MCF 10A (cell line): ENCODE results near the gene CLDN5. TPM values are rescaled to one million over a fixed set of nuclear protein-coding genes. Genes with fewer than 3 reads are reported as not detected.
"Not testable (repeated sequence)": the region's sequence is repeated elsewhere in the genome, so short reads cannot be mapped to it uniquely, and the experiment has no call there.

Experiments
- BruUV-seq: library from RNA; stranded (reverse); fragments of 400-500 nt; replicated peaks from 2 replicates; lab custom pipeline; 2021; lab: Mats Ljungman, UMichigan
- CTCF ChIA-PET: fragments of 300-600 bp; sonication (Branson Sonifier 250); formaldehyde crosslinking; extraction: SDS; loops from one replicate; lab custom pipeline; 2021; ENCODE audit warnings: antibody characterized with exemption, inconsistent platforms; lab: Yijun Ruan, JAX
- POLR2A ChIA-PET: fragments of 300-600, 350-650 bp; sonication (Branson Sonifier 250); formaldehyde crosslinking; extraction: SDS; loops from one replicate; lab custom pipeline; 2020; ENCODE audit warnings: antibody characterized with exemption, inconsistent platforms; lab: Yijun Ruan, JAX
- DNase-seq: peaks from one replicate; pipeline ENCODE4 v3.0.0-alpha.2; 2018; ENCODE audit not compliant: unreplicated experiment
- H3K27ac Mint-ChIP-seq: one replicate; pipeline ENCODE4 v1.8.0; 2022; ENCODE audit warnings: mild to moderate bottlenecking, low read depth, mixed read lengths; ENCODE audit not compliant: unreplicated experiment
- H3K27me3 Mint-ChIP-seq: one replicate; pipeline ENCODE4 v1.8.0; 2022; ENCODE audit warnings: mixed read lengths; ENCODE audit not compliant: insufficient read depth, unreplicated experiment
- H3K36me3 Mint-ChIP-seq: one replicate; pipeline ENCODE4 v1.8.0; 2022; ENCODE audit warnings: mild to moderate bottlenecking, moderate library complexity, mixed read lengths; ENCODE audit not compliant: insufficient read depth, unreplicated experiment
- H3K4me1 Mint-ChIP-seq: one replicate; pipeline ENCODE4 v1.8.0; 2022; ENCODE audit warnings: mixed read lengths; ENCODE audit not compliant: insufficient read depth, unreplicated experiment
- H3K4me3 Mint-ChIP-seq: one replicate; pipeline ENCODE4 v1.8.0; 2022; ENCODE audit warnings: mild to moderate bottlenecking, moderate library complexity, mixed read lengths; ENCODE audit not compliant: unreplicated experiment
- H3K9me3 Mint-ChIP-seq: one replicate; pipeline ENCODE4 v1.8.0; 2022; ENCODE audit warnings: mixed read lengths; ENCODE audit not compliant: unreplicated experiment
- CTCF ChIP-seq: fragments of 200-600 bp; IDR thresholded peaks from one replicate; pipeline ENCODE4 v1.8.0; 2022; ENCODE audit warnings: antibody characterized with exemption, mild to moderate bottlenecking; ENCODE audit not compliant: unreplicated experiment
- intact Hi-C: fragments of 100-400 bp; cut with micrococcal nuclease; formaldehyde crosslinking; loops from 2 replicates; pipeline ENCODE4 v1.14.1; 2022
- total RNA-seq: library from RNA; stranded (reverse); gene quantifications from 2 replicates; pipeline ENCODE4 v1.2.3, GENCODE V29; 2022

Gene CLDN5
- total RNA-seq, 1 experiment from 2014 or later = not detected

GRCh38 chr22:19548964-19549363 is 24.8 kb upstream of the CLDN5 start:
- ChIA-PET CTCF (no interaction called here), POLR2A (no interaction called here)
- H3K27me3 Mint-ChIP-seq = peaks cover 3% of the 10 kb centered on the region
- H3K27ac Mint-ChIP-seq = no peak overlapping the region
- intact Hi-C loops = no loop called here
- DNase-seq = no peak
- TF ChIP-seq CTCF = no peak
- no TSS peak for BruUV-seq
- no peaks in the 10 kb centered on the region for H3K36me3 Mint-ChIP-seq
- no peak overlapping the region for H3K4me3 Mint-ChIP-seq
- H3K4me1 Mint-ChIP-seq = no peaks in the 10 kb centered on the region
- H3K9me3 Mint-ChIP-seq = no peaks in the 10 kb centered on the region

- intact Hi-C loops, H3K4me3 Mint-ChIP-seq, H3K27ac Mint-ChIP-seq, H3K27me3 Mint-ChIP-seq, POLR2A ChIA-PET, BruUV-seq, H3K9me3 Mint-ChIP-seq, H3K36me3 Mint-ChIP-seq, DNase-seq, H3K4me1 Mint-ChIP-seq, CTCF ChIA-PET: not testable (repeated sequence)
Observed at GRCh38 chr22:19548427-19548826, 24.2 kb upstream of the CLDN5 start.

GRCh38 chr22:19547620-19548019 is 23.4 kb upstream of the CLDN5 start:
- peaks cover 10% of the 10 kb centered on the region for H3K27me3 Mint-ChIP-seq
- no peaks in the 10 kb centered on the region for H3K9me3 Mint-ChIP-seq
- DNase-seq = no peak
- BruUV-seq = no TSS peak
- H3K4me3 Mint-ChIP-seq = no peak overlapping the region
- POLR2A ChIA-PET = no interaction called here
- no peaks in the 10 kb centered on the region for H3K4me1 Mint-ChIP-seq
- no peak overlapping the region for H3K27ac Mint-ChIP-seq
- CTCF ChIA-PET = interaction anchor here (0.6 kb wide), 1 partner anchor 394 kb away, joined by 3 read pairs; no protein-coding TSS in a partner anchor
- intact Hi-C loops = no loop called here
- no peaks in the 10 kb centered on the region for H3K36me3 Mint-ChIP-seq
- no peak for TF ChIP-seq CTCF

- H3K9me3 Mint-ChIP-seq = no peaks in the 10 kb centered on the region
- POLR2A ChIA-PET = no interaction called here
- TF ChIP-seq CTCF = no peak
Observed at GRCh38 chr22:19546680-19547079, 22.5 kb upstream of the CLDN5 start.

GRCh38 chr22:19545935-19546207 is 21.7 kb upstream of the CLDN5 start:
- Mint-ChIP-seq H3K27me3 (peaks cover 10% of the 10 kb centered on the region), H3K4me1 (no peaks in the 10 kb centered on the region), H3K27ac (no peak overlapping the region), H3K36me3 (no peaks in the 10 kb centered on the region), H3K9me3 (no peaks in the 10 kb centered on the region), H3K4me3 (no peak overlapping the region)
- no TSS peak for BruUV-seq
- ChIA-PET POLR2A (no interaction called here), CTCF (no interaction called here)
- no peak for DNase-seq
- intact Hi-C loops = no loop called here
- no peak for TF ChIP-seq CTCF

More at GRCh38 chr22:19546680-19547079, 22.5 kb upstream of the CLDN5 start:
- CTCF ChIA-PET = no interaction called here
- no peak for DNase-seq
- no peaks in the 10 kb centered on the region for H3K36me3 Mint-ChIP-seq
- H3K27me3 Mint-ChIP-seq = peaks cover 10% of the 10 kb centered on the region
- no peaks in the 10 kb centered on the region for H3K4me1 Mint-ChIP-seq
- H3K4me3 Mint-ChIP-seq = no peak overlapping the region
- intact Hi-C loops = no loop called here
- no TSS peak for BruUV-seq
- H3K27ac Mint-ChIP-seq = no peak overlapping the region
